LNCaP clone FGC (cell line): ENCODE measurements around the gene PLGRKT.
A peak's percentile ranks its signal among the peaks of the same experiment; 100 is the strongest.
"Not testable (repeated sequence)": the region's sequence is repeated elsewhere in the genome, so short reads cannot be mapped to it uniquely, and the experiment has no call there.

Experiments used
- DNase-seq: peaks from one replicate; pipeline ENCODE4 v3.0.0-alpha.2; 2011; ENCODE audit warnings: low read depth
- H3K4me3 ChIP-seq: 2 replicates; pipeline ENCODE4 v1.5.1; 2011; ENCODE audit warnings: mild to moderate bottlenecking, low read depth, low read length, control low read depth
- TF ChIP-seq, protein P1 (sequence below): IDR thresholded peaks from 2 replicates; pipeline ENCODE4 v1.5.1; 2012; ENCODE audit warnings: mild to moderate bottlenecking; ENCODE audit not compliant: control insufficient read depth, insufficient read depth; ENCODE audit errors: extremely low read depth

Gene PLGRKT

DNA sequence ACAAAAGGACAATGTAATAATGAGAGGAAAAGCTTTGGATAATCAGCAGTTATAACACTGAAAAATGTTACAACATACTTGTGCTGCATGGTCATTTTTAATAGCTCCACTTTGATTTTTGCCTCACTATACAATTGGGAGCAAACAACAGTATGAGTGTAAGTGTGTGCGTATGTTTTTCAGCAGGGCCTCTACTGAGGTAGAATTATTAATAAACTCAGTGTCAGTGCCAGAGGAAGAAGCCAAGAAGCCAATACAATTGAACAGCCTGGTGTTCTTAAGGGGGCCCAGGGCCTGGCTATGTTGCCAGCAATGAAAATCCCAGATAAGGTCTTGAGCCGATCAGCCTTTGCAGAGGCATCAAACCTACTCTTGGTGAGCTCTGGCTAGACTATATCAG lies 81.9 kb downstream of the PLGRKT start:
- TF ChIP-seq, protein P1, sequence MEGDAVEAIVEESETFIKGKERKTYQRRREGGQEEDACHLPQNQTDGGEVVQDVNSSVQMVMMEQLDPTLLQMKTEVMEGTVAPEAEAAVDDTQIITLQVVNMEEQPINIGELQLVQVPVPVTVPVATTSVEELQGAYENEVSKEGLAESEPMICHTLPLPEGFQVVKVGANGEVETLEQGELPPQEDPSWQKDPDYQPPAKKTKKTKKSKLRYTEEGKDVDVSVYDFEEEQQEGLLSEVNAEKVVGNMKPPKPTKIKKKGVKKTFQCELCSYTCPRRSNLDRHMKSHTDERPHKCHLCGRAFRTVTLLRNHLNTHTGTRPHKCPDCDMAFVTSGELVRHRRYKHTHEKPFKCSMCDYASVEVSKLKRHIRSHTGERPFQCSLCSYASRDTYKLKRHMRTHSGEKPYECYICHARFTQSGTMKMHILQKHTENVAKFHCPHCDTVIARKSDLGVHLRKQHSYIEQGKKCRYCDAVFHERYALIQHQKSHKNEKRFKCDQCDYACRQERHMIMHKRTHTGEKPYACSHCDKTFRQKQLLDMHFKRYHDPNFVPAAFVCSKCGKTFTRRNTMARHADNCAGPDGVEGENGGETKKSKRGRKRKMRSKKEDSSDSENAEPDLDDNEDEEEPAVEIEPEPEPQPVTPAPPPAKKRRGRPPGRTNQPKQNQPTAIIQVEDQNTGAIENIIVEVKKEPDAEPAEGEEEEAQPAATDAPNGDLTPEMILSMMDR = no peak
- no peak overlapping the region for H3K4me3 ChIP-seq
- DNase-seq = no peak

DNA sequence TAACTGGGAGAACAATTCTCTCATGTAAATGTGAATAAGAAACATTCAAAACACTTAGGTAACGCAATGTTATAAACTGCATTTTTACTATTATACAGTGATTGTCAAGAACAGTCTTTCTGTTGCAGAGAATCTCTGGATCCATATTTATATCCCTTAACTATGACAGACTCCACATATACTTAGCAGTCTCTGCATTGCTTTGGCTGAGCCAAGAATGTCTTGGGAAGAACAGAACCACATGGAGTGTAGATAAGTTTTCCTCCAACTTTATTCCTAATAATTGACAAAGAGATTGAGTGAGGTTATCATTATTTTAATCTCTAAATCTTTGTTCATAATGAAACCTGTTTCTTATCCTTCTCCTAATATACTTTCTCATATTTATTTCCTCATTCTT lies 82.5 kb downstream of the PLGRKT start:
- TF ChIP-seq, protein P1 = no peak
- no peak for DNase-seq
- H3K4me3 ChIP-seq = no peak overlapping the region

DNA sequence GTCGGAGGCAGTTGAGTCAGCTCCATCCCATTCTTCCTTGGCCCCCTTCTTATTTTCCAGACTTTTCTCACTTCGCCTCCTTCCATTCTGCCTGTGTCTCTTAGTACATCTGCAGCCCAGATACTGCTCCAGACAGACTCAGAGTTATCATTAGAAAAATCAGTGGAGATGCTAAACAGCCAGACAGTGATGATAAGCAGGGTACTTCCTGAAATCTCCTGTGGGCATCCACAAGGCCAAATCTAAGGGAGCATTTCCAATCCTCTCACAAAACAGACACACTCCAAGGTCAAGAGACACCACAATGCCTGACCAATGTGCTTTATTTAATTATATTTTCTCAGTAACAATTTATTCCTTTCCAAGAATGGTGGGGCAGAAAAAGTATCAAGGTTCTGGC lies 83.5 kb downstream of the PLGRKT start:
- no peak for DNase-seq
- H3K4me3 ChIP-seq = no peak overlapping the region
- TF ChIP-seq, protein P1 = no peak

DNA sequence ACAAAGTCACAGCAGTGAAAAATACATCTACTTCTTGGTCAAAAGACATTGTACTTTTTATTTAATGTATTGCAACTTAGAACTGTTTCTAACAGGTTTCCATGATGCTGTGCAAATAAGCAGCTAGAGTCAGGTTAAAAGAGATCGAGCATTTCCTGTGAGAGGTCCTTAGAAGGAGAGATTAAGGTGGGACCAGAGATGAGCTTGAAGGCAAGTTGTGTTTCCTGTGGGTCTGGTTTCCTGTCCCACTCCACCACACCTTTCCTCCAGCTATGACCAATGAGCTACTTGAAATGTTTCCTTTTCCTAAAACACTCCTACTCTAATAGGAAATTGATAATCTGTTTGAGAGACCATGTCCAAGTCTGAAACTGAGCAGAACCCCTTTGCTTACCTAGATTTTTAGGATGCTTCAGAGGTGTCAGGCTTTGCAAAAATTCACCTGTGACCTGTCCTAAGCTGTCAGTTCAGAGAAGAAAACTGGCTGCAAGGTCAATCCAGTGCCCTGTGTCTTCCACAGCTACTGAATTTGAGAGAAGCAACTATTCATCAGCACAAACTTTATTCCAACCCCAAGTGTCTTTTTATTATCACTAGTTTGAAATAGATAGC lies 85.0 kb downstream of the PLGRKT start:
- TF ChIP-seq, protein P1 = no peak
- DNase-seq = no peak
- H3K4me3 ChIP-seq = no peak overlapping the region

DNA sequence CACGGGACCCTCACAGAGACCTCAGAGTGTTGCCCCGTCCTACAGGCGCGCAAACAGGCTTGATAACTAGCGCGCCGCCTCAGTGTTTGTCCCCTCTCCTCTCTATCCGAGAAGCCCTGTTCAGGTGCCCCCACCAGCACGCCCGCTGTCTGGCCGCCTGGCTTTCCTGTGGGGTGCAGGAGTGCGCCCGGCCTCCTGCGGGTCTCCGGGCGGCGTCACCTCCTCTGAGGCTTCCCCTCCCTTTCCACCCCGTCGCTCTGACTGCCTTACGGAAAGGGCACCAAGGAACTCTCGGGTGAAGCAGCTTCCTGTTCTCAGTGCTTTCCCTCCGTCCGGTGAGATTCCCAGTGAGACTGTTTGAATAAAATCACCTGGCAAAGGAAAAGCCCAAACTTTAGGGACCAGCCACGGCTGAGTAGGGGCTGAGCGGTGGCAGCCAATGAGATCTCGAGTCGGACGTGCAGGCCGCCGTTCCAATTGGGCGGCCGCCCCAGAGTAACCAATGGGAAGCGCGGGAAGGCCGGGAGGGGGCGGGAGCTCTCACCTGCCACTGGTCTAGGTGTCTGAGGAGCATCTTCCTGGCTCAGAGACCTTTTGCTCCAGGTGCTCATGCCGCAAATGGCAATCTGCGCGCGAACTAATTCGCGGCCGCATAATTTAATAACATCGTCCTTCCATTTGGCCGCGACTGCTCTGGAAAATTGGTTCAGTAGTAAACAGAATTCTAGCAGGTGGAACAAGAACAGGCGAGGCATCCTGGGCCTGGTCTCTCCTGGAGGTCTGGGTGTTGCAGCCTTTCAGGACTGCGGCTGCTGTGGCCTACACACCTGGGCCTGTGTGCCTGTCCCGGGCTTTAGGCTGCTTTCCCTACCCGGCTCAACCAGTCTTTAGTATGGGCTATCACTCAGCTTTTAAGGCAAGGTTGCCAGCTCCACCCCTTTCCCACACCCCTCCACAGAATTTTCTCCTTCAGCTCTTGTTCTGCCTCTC lies 98.4 kb downstream of the PLGRKT start, which contains the start of gene RLN1:
RLN1 (minus strand) TSS at position 885 of the 990 bp plus-strand sequence; CDS start at position 755, 130 bp downstream.
- not testable (repeated sequence) for DNase-seq
- peak within 1 kb of the TSS; percentile 16; the same call in 1 of the 2 replicates for H3K4me3 ChIP-seq

DNA sequence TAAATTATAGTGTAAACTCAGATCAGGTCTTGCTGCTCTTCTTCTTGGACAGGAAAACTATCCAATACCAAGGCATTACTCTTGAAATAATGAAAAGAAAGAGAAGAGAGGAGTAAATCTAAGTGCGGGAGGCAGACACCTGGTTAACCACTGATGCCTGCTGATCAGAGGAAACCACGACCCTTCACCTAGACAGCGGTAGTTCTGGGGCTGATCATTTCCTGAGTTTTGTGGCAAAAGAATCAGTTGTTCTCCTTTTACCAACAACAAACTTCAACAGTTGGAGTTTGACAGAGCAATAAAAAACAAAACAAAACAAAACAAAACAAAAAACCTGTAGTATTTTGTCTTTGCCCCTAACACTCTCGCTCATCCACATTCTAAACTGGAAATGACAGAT lies 101.0 kb downstream of the PLGRKT start:
- TF ChIP-seq, protein P1 = no peak
- no peak for DNase-seq
- no peak overlapping the region for H3K4me3 ChIP-seq

DNA sequence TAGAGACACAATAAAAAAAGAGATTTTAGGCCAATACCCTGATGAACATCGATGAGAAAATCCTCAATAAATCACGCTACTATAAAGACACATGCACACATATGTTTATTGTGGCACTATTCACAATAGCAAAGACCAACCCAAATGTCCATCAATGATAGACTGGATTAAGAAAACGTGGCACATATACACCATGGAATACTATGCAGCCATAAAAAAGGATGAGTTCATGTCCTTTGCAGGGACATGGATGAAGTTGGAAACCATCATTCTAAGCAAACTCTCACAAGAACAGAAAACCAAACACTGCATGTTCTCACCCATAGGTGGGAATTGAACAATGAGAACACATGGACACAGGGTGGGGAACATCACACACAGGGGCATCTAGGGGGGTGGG lies 106.4 kb downstream of the PLGRKT start:
- not testable (repeated sequence) for DNase-seq, H3K4me3 ChIP-seq
